Measurements from ENCODE around the gene PPP1R9B.

The PPP1R9B gene

DNA sequence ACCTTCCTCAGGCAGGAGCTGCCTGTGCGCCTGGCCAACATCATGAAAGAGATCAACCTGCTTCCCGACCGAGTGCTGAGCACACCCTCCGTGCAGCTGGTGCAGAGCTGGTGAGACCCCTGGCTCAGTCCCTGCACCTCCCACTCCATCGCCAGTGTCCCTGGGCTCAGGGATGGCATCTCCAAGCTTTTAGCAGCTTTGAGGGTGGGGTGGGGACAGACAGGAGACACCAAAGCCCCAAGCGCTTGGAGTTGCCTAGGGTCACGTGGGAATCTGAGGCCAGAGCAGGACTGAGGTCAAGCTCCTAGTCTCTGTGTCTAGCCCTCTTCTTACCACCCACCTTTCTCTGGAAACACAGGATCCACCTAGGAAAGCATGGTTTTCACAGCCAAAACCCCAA, 53.0 kb downstream of the PPP1R9B start:
- Histone ChIP-seq H3K27ac (no peak overlapping the region), H3K4me3 (no peak overlapping the region), H3K36me3 (ENCODE audit: insufficient read depth, low read length) (no peaks in the 10 kb centered on the region), H3K9ac (ENCODE audit: insufficient read length) (no peak overlapping the region), H3K9me3 (ENCODE audit: low read depth, low read length) (no peaks in the 10 kb centered on the region)
- no peak for TF ChIP-seq EZH2 (IDR thresholded peaks at IDR 0.05)
- DNase-seq (ENCODE audit: low read depth, low spot score): no peak

DNA sequence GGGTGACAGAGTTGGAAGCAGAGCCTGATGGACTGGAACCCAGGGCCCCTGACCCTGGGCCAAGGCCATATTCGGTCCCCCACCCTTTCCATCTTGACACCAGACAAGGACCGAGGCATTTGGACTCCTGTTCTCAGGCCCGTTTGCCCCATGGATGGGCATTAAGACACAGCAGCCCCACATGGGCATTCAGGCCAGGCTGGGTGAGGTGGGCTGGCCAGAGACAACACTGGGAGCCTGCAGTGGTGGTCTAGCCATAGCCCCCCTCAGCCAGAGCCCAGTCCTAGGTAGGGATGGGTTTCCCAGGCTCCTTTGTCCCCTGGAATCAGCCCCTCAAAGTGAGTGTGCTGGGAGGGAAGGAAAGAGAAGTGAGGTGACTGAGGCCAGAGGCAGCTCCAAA, 53.7 kb downstream of the PPP1R9B start:
- Histone ChIP-seq H3K4me3 (no peak overlapping the region), H3K9ac (ENCODE audit: insufficient read length) (no peak overlapping the region), H3K36me3 (ENCODE audit: insufficient read depth, low read length) (no peaks in the 10 kb centered on the region), H3K9me3 (ENCODE audit: low read depth, low read length) (no peaks in the 10 kb centered on the region), H3K27ac (no peak overlapping the region)
- no peak for DNase-seq (ENCODE audit: low read depth, low spot score)
- TF ChIP-seq EZH2 (IDR thresholded peaks at IDR 0.05) (no peak), POLR2AphosphoS5 (IDR thresholded peaks at IDR 0.05; ENCODE audit: borderline replicate concordance, low read depth, low read length) (no peak), FOXP2 (optimal IDR thresholded peaks at IDR 0.05; ENCODE audit: control extremely low read depth, extremely low read length, insufficient read depth) (no peak)

DNA sequence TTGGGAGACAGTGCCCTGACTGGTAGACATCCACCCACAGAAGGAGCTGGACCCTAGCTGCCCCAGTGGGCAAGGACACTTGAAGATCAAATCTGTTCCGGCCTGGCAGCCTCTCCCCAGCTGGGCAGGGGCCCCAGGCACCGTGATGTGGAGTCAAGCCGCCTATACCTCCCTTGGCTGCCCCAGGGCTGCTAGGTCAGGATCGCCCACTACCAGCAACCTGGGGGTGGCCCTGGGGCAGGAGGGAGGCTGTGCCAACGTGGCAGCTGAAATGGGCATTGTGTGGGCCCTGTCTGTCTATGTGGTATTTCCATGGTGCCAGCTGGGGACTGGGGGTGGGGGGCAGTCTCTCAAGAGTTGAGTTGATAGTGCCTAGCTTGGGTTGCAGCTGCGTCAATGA, 54.4 kb downstream of the PPP1R9B start:
- peak overlapping the region; percentile 85 for H3K4me3 ChIP-seq
- no peaks in the 10 kb centered on the region for H3K9me3 ChIP-seq (ENCODE audit: low read depth, low read length)
- H3K36me3 ChIP-seq (ENCODE audit: insufficient read depth, low read length): no peaks in the 10 kb centered on the region
- no peak for DNase-seq (ENCODE audit: low read depth, low spot score)
- no peak overlapping the region for H3K9ac ChIP-seq (ENCODE audit: insufficient read length)
- H3K27ac ChIP-seq: no peak overlapping the region
- TF ChIP-seq FOXP2 (optimal IDR thresholded peaks at IDR 0.05; ENCODE audit: control extremely low read depth, extremely low read length, insufficient read depth): no peak
- TF ChIP-seq EZH2 (IDR thresholded peaks at IDR 0.05): no peak
- no peak for TF ChIP-seq POLR2AphosphoS5 (IDR thresholded peaks at IDR 0.05; ENCODE audit: borderline replicate concordance, low read depth, low read length)

DNA sequence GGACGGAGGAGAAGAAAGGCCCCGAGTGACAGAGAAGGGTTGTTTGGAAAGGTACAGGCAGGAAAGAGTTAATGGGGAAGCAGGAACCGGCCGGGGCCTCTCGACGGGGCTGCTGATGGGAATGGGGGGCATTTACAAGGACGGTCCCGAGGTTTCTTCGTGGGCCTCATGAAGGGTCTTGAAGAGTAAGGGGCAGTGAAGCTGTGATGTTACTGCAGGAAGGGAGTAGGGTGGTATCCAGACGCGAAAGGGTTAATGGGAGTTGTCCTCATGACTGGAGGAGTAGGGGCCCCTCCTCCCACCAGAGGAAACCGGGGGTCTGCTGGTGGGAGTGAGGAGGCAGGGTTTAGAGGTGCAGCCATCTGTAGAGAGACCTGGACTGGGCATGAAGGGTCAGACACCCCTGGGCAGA, 54.8 kb downstream of the PPP1R9B start:
- peak overlapping the region; percentile 85 for H3K4me3 ChIP-seq
- DNase-seq (ENCODE audit: low read depth, low spot score): no peak
- peak overlapping the region; percentile 71 for H3K9ac ChIP-seq (ENCODE audit: insufficient read length)
- H3K9me3 ChIP-seq (ENCODE audit: low read depth, low read length): no peaks in the 10 kb centered on the region
- H3K27ac ChIP-seq: no peak overlapping the region
- no peaks in the 10 kb centered on the region for H3K36me3 ChIP-seq (ENCODE audit: insufficient read depth, low read length)
- TF ChIP-seq FOXP2 (optimal IDR thresholded peaks at IDR 0.05; ENCODE audit: control extremely low read depth, extremely low read length, insufficient read depth) (no peak), POLR2AphosphoS5 (IDR thresholded peaks at IDR 0.05; ENCODE audit: borderline replicate concordance, low read depth, low read length) (no peak), EZH2 (IDR thresholded peaks at IDR 0.05) (no peak)

DNA sequence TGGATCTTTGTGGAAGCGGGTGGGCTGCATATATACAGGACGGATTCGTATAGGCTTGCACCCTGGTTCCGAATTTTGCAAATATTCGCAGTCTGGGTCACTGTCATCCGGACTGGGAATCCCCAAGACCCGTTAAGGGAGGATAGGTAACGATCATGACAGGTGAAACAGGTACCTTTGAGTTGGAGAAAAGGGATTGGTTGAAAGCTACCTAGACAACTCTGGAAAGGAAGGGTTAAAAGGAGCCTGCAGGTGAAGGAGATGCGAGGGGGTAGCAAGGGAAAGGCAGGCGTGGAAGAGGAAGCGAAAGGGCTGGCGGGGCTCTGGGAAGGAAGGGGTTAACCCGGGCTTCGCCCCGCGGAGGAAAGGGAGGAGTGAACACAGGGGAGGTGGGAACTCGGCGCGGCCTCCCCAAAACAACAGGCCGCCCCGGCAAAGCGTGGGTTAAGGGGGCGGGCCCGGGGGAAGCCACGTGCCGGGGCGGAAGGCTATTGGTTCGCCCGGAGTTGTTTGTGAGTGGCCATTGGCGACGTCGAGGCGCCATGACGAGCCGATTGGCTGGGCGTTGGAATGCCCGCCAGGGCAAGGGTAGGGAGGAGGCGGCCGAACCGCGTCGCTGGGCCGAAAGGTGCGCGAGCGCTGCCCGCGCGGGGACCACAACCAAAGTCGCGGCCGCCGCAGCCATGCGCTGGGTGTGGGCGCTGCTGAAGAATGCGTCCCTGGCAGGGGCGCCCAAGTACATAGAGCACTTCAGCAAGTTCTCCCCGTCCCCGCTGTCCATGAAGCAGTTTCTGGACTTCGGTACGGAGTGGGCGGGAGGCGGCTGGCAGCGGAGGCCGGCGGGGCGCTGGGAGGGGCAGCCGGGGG, 55.5 kb downstream of the PPP1R9B start, which contains the start of gene PDK2:
Gene PDK2 (plus strand): TSS at position 599 of the 867 bp plus-strand sequence. CDS start 85 bp downstream, at position 684.
- no peaks in the 10 kb centered on the region for H3K9me3 ChIP-seq (ENCODE audit: low read depth, low read length)
- H3K36me3 ChIP-seq (ENCODE audit: insufficient read depth, low read length): no peaks in the 10 kb centered on the region
- DNase-seq (ENCODE audit: low read depth, low spot score): no peak
- peak within 1 kb of the TSS; percentile 71 for H3K9ac ChIP-seq (ENCODE audit: insufficient read length)
- H3K27ac ChIP-seq: no peak within 1 kb of the TSS
- TF ChIP-seq FOXP2 (optimal IDR thresholded peaks at IDR 0.05; ENCODE audit: control extremely low read depth, extremely low read length, insufficient read depth) (no peak), POLR2AphosphoS5 (IDR thresholded peaks at IDR 0.05; ENCODE audit: borderline replicate concordance, low read depth, low read length) (no peak; the same call in 1 of the 2 replicates), EZH2 (IDR thresholded peaks at IDR 0.05) (no peak)
- H3K4me3 ChIP-seq: peak within 1 kb of the TSS; percentile 85

DNA sequence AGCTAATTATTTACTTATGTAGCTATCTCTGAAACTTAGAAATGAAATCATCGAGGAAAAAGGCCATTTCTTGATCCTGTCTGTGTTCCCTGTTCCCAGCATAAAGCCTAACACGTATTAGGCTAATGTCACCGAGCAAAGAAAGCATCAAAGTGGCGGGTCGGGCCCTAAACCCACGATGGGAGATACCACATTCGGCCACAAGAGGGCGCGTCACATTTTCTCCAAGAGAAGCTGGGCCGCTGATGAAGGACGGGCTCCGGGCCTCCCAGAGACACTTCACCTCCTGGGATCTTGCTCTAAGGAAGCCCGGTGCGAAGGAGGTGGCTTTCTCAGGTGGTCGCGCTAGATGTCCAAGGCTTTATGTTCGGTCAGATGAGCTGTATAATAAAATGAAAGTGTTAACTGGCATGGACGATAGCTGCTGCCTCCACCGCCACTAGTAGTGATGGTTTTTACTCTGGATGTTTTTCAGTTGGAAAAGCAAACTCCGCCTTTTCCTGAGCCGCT, 56.2 kb downstream of the PPP1R9B start:
- Histone ChIP-seq H3K36me3 (ENCODE audit: insufficient read depth, low read length) (no peaks in the 10 kb centered on the region), H3K9ac (ENCODE audit: insufficient read length) (no peak overlapping the region), H3K9me3 (ENCODE audit: low read depth, low read length) (no peaks in the 10 kb centered on the region), H3K27ac (no peak overlapping the region), H3K4me3 (peak overlapping the region; percentile 85)
- DNase-seq (ENCODE audit: low read depth, low spot score): peak; percentile 77
- no peak for TF ChIP-seq EZH2 (IDR thresholded peaks at IDR 0.05)

DNA sequence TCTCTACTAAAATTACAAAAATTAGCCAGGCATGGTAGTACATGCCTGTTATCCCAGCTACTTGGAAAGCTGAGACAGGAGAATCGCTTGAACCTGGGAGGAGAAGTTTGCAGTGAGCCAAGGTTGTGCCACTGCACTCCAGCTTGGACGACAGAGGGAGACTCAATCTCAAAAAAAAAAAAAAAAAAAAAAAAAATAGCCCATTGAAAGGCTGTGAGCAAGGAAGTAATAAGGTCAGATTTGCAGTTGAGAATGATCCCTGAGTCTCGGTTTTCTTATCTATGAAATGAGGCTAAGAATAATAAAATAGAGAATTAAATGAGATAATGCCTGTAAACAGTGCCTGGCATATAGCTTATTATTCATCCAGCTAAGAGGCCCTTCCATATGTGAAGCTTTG, 56.7 kb downstream of the PPP1R9B start:
- DNase-seq (ENCODE audit: low read depth, low spot score): no peak
- no peak overlapping the region for H3K9ac ChIP-seq (ENCODE audit: insufficient read length)
- no peak for TF ChIP-seq POLR2AphosphoS5 (IDR thresholded peaks at IDR 0.05; ENCODE audit: borderline replicate concordance, low read depth, low read length)
- no peak for TF ChIP-seq FOXP2 (optimal IDR thresholded peaks at IDR 0.05; ENCODE audit: control extremely low read depth, extremely low read length, insufficient read depth)
- TF ChIP-seq EZH2 (IDR thresholded peaks at IDR 0.05): no peak
- no peaks in the 10 kb centered on the region for H3K9me3 ChIP-seq (ENCODE audit: low read depth, low read length)
- H3K27ac ChIP-seq: no peak overlapping the region
- H3K36me3 ChIP-seq (ENCODE audit: insufficient read depth, low read length): no peaks in the 10 kb centered on the region
- H3K4me3 ChIP-seq: peak overlapping the region; percentile 85

DNA sequence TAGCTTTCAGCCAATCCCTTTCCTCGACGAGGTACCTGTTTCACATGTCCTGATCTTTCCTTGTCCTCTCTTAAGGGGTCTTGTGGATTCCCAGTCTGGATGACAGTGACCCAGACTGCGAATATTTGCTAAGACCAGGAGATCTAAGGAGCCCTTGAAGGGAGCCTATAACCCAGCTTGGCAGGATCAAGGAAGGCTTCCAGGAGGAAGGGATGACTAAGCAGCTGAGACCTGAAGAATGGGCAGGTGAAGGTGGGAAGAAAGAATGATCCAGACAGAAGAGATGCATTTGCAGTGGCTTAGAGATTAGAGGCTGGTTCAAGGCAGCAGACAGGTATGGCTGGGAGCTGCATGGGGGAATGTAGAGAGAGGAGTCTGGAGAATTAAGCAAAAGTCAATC, 57.2 kb downstream of the PPP1R9B start:
- TF ChIP-seq FOXP2 (optimal IDR thresholded peaks at IDR 0.05; ENCODE audit: control extremely low read depth, extremely low read length, insufficient read depth): no peak
- no peak for TF ChIP-seq POLR2AphosphoS5 (IDR thresholded peaks at IDR 0.05; ENCODE audit: borderline replicate concordance, low read depth, low read length)
- no peak for TF ChIP-seq EZH2 (IDR thresholded peaks at IDR 0.05)
- DNase-seq (ENCODE audit: low read depth, low spot score): no peak
- Histone ChIP-seq H3K9ac (ENCODE audit: insufficient read length) (no peak overlapping the region), H3K36me3 (ENCODE audit: insufficient read depth, low read length) (no peaks in the 10 kb centered on the region), H3K4me3 (no peak overlapping the region), H3K9me3 (ENCODE audit: low read depth, low read length) (no peaks in the 10 kb centered on the region), H3K27ac (no peak overlapping the region)

DNA sequence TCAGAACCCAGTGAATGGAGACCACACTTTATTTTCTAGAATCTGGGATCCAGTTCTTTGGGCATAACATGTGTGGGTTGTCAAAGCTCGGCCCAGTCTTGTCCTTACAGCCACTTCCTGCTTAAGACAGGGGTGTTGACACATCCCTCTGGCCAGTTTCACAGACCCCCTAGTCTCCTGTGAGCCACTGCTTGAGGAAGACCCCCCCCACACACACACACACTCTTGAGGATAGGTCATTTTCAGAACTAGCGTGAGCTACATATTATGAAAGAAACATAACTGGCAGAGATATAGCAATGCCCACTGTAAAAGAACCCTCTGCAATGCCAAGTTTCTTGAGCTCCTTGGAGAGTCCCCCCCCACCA, 58.6 kb downstream of the PPP1R9B start:
- H3K27ac ChIP-seq: no peak overlapping the region

More for the DNA sequence above, 58.6 kb downstream of the PPP1R9B start:
- DNase-seq (ENCODE audit: low read depth, low spot score): no peak
- no peaks in the 10 kb centered on the region for H3K36me3 ChIP-seq (ENCODE audit: insufficient read depth, low read length)
- H3K4me3 ChIP-seq: no peak overlapping the region
- no peak overlapping the region for H3K9ac ChIP-seq (ENCODE audit: insufficient read length)
- H3K9me3 ChIP-seq (ENCODE audit: low read depth, low read length): no peaks in the 10 kb centered on the region
- TF ChIP-seq POLR2AphosphoS5 (IDR thresholded peaks at IDR 0.05; ENCODE audit: borderline replicate concordance, low read depth, low read length): no peak
- no peak for TF ChIP-seq FOXP2 (optimal IDR thresholded peaks at IDR 0.05; ENCODE audit: control extremely low read depth, extremely low read length, insufficient read depth)
